Tibial artery (tissue), 4 donors: ENCODE measurements around the gene TMIGD2.

Experiments
- DNase-seq, 2 donors: peaks; one replicate each; pipeline ENCODE4 v3.0.0-alpha.2; 2019
- H3K27ac ChIP-seq, 2 donors: fragments of 200-600 bp; sonication (generic) in 1 of 2; 1 replicate in 1 of 2; 2 replicates in 1 of 2; pipeline ENCODE4 v1.5.1; 2018 to 2019; ENCODE audit warnings: mild to moderate bottlenecking in 1 of 2
- H3K27me3 ChIP-seq, 2 donors: fragments of 200-600 bp; sonication (generic) in 1 of 2; one replicate each; pipeline versions ENCODE4 v1.5.1 to v1.6.0; 2016 to 2019
- H3K36me3 ChIP-seq, 3 donors: fragments of 200-600 bp; sonication (generic) in 2 of 3; one replicate each; pipeline ENCODE4 v1.5.1; 2016 to 2019; ENCODE audit warnings: mild to moderate bottlenecking in 2 of 3
- H3K4me1 ChIP-seq, 4 donors: fragments of 200-600 bp; sonication (generic) in 2 of 4; 1 replicate in 3 of 4; 2 replicates in 1 of 4; pipeline ENCODE4 v1.5.1; 2016 to 2019
- H3K4me3 ChIP-seq, 2 donors: fragments of 200-600 bp; sonication (generic) in 1 of 2; 1 replicate in 1 of 2; 2 replicates in 1 of 2; pipeline ENCODE4 v1.5.1; 2018 to 2019; ENCODE audit warnings: mild to moderate bottlenecking in 2 of 2
- H3K9me3 ChIP-seq, 3 donors: fragments of 200-600 bp; sonication (generic) in 1 of 3; one replicate each; pipeline ENCODE4 v1.5.1; 2016 to 2019
- CTCF ChIP-seq, 2 experiments: fragments of 200-600 bp in 1 of 2; fragments of 450-650 bp in 1 of 2; IDR thresholded peaks; one replicate each; pipeline ENCODE4 v1.5.1; 2017 to 2019; ENCODE audit warnings: antibody characterized with exemption in 2 of 2, mild to moderate bottlenecking in 1 of 2, moderate library complexity in 1 of 2
- intact Hi-C: fragments of 100-400 bp; cut with DNase I; formaldehyde crosslinking; loops from one replicate; pipeline ENCODE4 v1.15.0; 2023; ENCODE audit warnings: low total_unique reads

The TMIGD2 gene

GRCh38 chr19:4328243-4328990 is 26.2 kb upstream of the TMIGD2 start:
- Histone ChIP-seq H3K4me3 (peak overlapping the region; percentile 30 to 45), H3K9me3 (no peaks in the 10 kb centered on the region), H3K27me3 (peaks cover 0 to 47% of the 10 kb centered on the region in 2 donors), H3K27ac (peak overlapping the region in 1 of 2 donors; percentile 44), H3K4me1 (peaks cover 0 to 26% (median 19%) of the 10 kb centered on the region in 4 donors), H3K36me3 (peaks cover 0 to 12% (median 0%) of the 10 kb centered on the region in 3 donors)
- intact Hi-C loops: no loop called here
- DNase-seq: peak; percentile 66 to 96
- no peak for TF ChIP-seq CTCF (IDR thresholded peaks at IDR 0.05)

GRCh38 chr19:4327877-4328242 is 25.7 kb upstream of the TMIGD2 start:
- TF ChIP-seq CTCF (IDR thresholded peaks at IDR 0.05): no peak
- peak overlapping the region in 1 of 2 donors; percentile 44 for H3K27ac ChIP-seq
- H3K4me1 ChIP-seq: peaks cover 0 to 26% (median 19%) of the 10 kb centered on the region in 4 donors
- H3K36me3 ChIP-seq: peaks cover 0 to 12% (median 0%) of the 10 kb centered on the region in 3 donors
- peak overlapping the region in 1 of 2 donors; percentile 45 for H3K4me3 ChIP-seq
- DNase-seq: no peak
- H3K27me3 ChIP-seq: peaks cover 0 to 48% of the 10 kb centered on the region in 2 donors
- intact Hi-C loops: no loop called here
- H3K9me3 ChIP-seq: no peaks in the 10 kb centered on the region

- H3K27ac ChIP-seq: peak overlapping the region in 1 of 2 donors; percentile 44
- peaks cover 0 to 12% (median 0%) of the 10 kb centered on the region in 3 donors for H3K36me3 ChIP-seq
- no peaks in the 10 kb centered on the region for H3K9me3 ChIP-seq
- DNase-seq: peak; percentile 32 to 85
- TF ChIP-seq CTCF (IDR thresholded peaks at IDR 0.05): no peak
- H3K4me3 ChIP-seq: peak overlapping the region in 1 of 2 donors; percentile 45
- peaks cover 0 to 50% of the 10 kb centered on the region in 2 donors for H3K27me3 ChIP-seq
- intact Hi-C loops: no loop called here
- peaks cover 0 to 26% (median 19%) of the 10 kb centered on the region in 4 donors for H3K4me1 ChIP-seq
Observed at GRCh38 chr19:4327252-4327876, 25.2 kb upstream of the TMIGD2 start.

- peaks cover 0 to 50% of the 10 kb centered on the region in 2 donors for H3K27me3 ChIP-seq
- H3K9me3 ChIP-seq: no peaks in the 10 kb centered on the region
- H3K4me3 ChIP-seq: no peak overlapping the region
- no peak for TF ChIP-seq CTCF (IDR thresholded peaks at IDR 0.05)
- peaks cover 0 to 12% (median 0%) of the 10 kb centered on the region in 3 donors for H3K36me3 ChIP-seq
- intact Hi-C loops: no loop called here
- peaks cover 0 to 26% (median 19%) of the 10 kb centered on the region in 4 donors for H3K4me1 ChIP-seq
- H3K27ac ChIP-seq: no peak overlapping the region
- no peak for DNase-seq
Observed at GRCh38 chr19:4326837-4327251, 24.7 kb upstream of the TMIGD2 start.

GRCh38 chr19:4326215-4326836 is 24.1 kb upstream of the TMIGD2 start:
- intact Hi-C loops: no loop called here
- Histone ChIP-seq H3K36me3 (peaks cover 0 to 7% (median 0%) of the 10 kb centered on the region in 3 donors), H3K9me3 (no peaks in the 10 kb centered on the region), H3K27ac (no peak overlapping the region), H3K4me1 (peaks cover 0 to 26% (median 19%) of the 10 kb centered on the region in 4 donors), H3K27me3 (peaks cover 0 to 50% of the 10 kb centered on the region in 2 donors), H3K4me3 (no peak overlapping the region)
- no peak for DNase-seq
- TF ChIP-seq CTCF (IDR thresholded peaks at IDR 0.05): no peak
